A549 (cell line): ENCODE data around the gene POMT2. TPM values are rescaled to one million over a fixed set of nuclear protein-coding genes. Genes with fewer than 3 reads are reported as not detected.

Experiments
- ATAC-seq, 2 experiments: fragments of 200-7000 bp in 1 of 2; fragments of >200 bp in 1 of 2; cut with Nextera tagmentation in 1 of 2; cut with Tn5 transposase in 1 of 2; 3 replicates each; pipeline versions ENCODE4 v1.8.0 to v1.9.1; 2018 to 2020; ENCODE audit warnings: mild to moderate bottlenecking in 1 of 2, moderate library complexity in 1 of 2
- CTCF ChIA-PET: fragments of 300-600 bp; sonication (Branson Sonifier 250); formaldehyde crosslinking; extraction: SDS; loops from one replicate; lab custom pipeline; 2021; ENCODE audit warnings: antibody characterized with exemption, inconsistent platforms; lab: Yijun Ruan, JAX
- POLR2A ChIA-PET: fragments of 350-600 bp; formaldehyde crosslinking; extraction: SDS; loops from one replicate; lab custom pipeline; 2021; ENCODE audit warnings: antibody characterized with exemption, inconsistent platforms; lab: Yijun Ruan, JAX
- DNase-seq, 2 experiments: peaks; one replicate each; pipeline versions ENCODE4 v3.0.0 to v3.0.0-alpha.2; 2011 to 2016; ENCODE audit warnings: low read depth in 1 of 2, low spot score in 1 of 2
- FAIRE-seq: peaks from 2 replicates; lab custom pipeline; 2011; peaks lifted over from hg19 to GRCh38; lab: Jason Lieb, UNC
- H3K27ac ChIP-seq, 2 experiments: fragments of >200 bp; sonication (Bioruptor Twin); formaldehyde crosslinking; 3 replicates each; pipeline ENCODE4 v1.5.1; 2016 to 2017
- H3K4me1 ChIP-seq: fragments of >200 bp; sonication (Bioruptor Twin); formaldehyde crosslinking; 3 replicates; pipeline ENCODE4 v1.6.1; 2016
- H3K4me2 ChIP-seq: fragments of >200 bp; sonication (Bioruptor Twin); formaldehyde crosslinking; 3 replicates; pipeline ENCODE4 v1.6.1; 2016
- H3K4me3 ChIP-seq: fragments of >200 bp; sonication (Bioruptor Twin); formaldehyde crosslinking; 3 replicates; pipeline ENCODE4 v1.5.1; 2016
- H3K9me3 ChIP-seq: fragments of >200 bp; sonication (Bioruptor Twin); formaldehyde crosslinking; 3 replicates; pipeline ENCODE4 v1.6.1; 2016
- CBX8 ChIP-seq: fragments of 200-600 bp; sonication (generic); IDR thresholded peaks from 2 replicates; pipeline ENCODE4 v1.6.1; 2016
- E2F6 ChIP-seq: IDR thresholded peaks from 2 replicates; pipeline ENCODE4 v1.6.1; 2012; ENCODE audit warnings: low read depth, borderline replicate concordance
- EP300 ChIP-seq, 2 experiments: fragments of >200 bp; sonication (Bioruptor Twin); formaldehyde crosslinking; IDR thresholded peaks; 2 replicates in 1 of 2; 3 replicates in 1 of 2; pipeline ENCODE4 v1.6.1; 2016 to 2017
- FOSB ChIP-seq: fragments of 250-450 bp; sonication (Bioruptor Pico); IDR thresholded peaks from 2 replicates; pipeline ENCODE4 v1.5.0; 2020; ENCODE audit warnings: mild to moderate bottlenecking, moderate library complexity
- FOXS1 ChIP-seq: fragments of 250-450 bp; sonication (Bioruptor Pico); IDR thresholded peaks from 2 replicates; pipeline ENCODE4 v1.5.0; 2020; ENCODE audit warnings: mild to moderate bottlenecking, moderate library complexity
- HES2 ChIP-seq: fragments of >200 bp; sonication (Bioruptor Twin); formaldehyde crosslinking; IDR thresholded peaks from 2 replicates; pipeline ENCODE4 v1.6.1; 2016
- HEYL ChIP-seq: fragments of 250-450 bp; sonication (Bioruptor Pico); IDR thresholded peaks from 2 replicates; pipeline ENCODE4 v1.8.0; 2021; ENCODE audit warnings: mild to moderate bottlenecking, moderate library complexity
- HOXB5 ChIP-seq: fragments of 250-450 bp; sonication (Bioruptor Pico); IDR thresholded peaks from 2 replicates; pipeline ENCODE4 v1.5.0; 2020; ENCODE audit warnings: mild to moderate bottlenecking, moderate library complexity
- JUN ChIP-seq, 2 experiments: fragments of >200 bp; sonication (Bioruptor Twin); formaldehyde crosslinking; IDR thresholded peaks; 2 replicates in 1 of 2; 3 replicates in 1 of 2; pipeline ENCODE4 v1.6.1; 2016 to 2017
- NFE2L2 ChIP-seq: fragments of 150-350 bp; conservative IDR thresholded peaks from 2 replicates; pipeline ENCODE4 v1.6.1; 2014; ENCODE audit warnings: low read length
- PHF8 ChIP-seq: fragments of 200-600 bp; sonication (generic); IDR thresholded peaks from 2 replicates; pipeline ENCODE4 v1.6.1; 2016; ENCODE audit warnings: low read depth, mild to moderate bottlenecking, antibody characterized with exemption, moderate library complexity, borderline replicate concordance
- POLR2A ChIP-seq: IDR thresholded peaks from 2 replicates; pipeline ENCODE4 v1.6.1; 2012; ENCODE audit warnings: mild to moderate bottlenecking, low read length
- RCOR1 ChIP-seq: fragments of 150-350 bp; IDR thresholded peaks from 2 replicates; pipeline ENCODE4 v1.6.1; 2014; ENCODE audit warnings: antibody characterized with exemption, low read length, low read depth
- RFX5 ChIP-seq: fragments of 450-650 bp; IDR thresholded peaks from 2 replicates; pipeline ENCODE4 v1.7.1; 2014; ENCODE audit warnings: antibody characterized with exemption, mild to moderate bottlenecking, moderate library complexity
- SMC3 ChIP-seq: fragments of >200 bp; sonication (Bioruptor Twin); formaldehyde crosslinking; IDR thresholded peaks from 3 replicates; pipeline ENCODE4 v1.6.1; 2018; ENCODE audit warnings: inconsistent platforms
- USF2 ChIP-seq: fragments of 450-650 bp; IDR thresholded peaks from 2 replicates; pipeline ENCODE4 v1.6.1; 2014; ENCODE audit warnings: antibody characterized with exemption
- ZC3H11A ChIP-seq: fragments of 450-650 bp; IDR thresholded peaks from 2 replicates; pipeline ENCODE4 v1.6.1; 2014; ENCODE audit warnings: antibody characterized with exemption, mild to moderate bottlenecking
- ZFP36 ChIP-seq: fragments of 450-650 bp; IDR thresholded peaks from 2 replicates; pipeline ENCODE4 v1.6.1; 2014; ENCODE audit warnings: borderline replicate concordance; ENCODE audit not compliant: partially characterized antibody
- ZNF302 ChIP-seq: fragments of 250-450 bp; sonication (Bioruptor Pico); IDR thresholded peaks from 2 replicates; pipeline ENCODE4 v1.9.0; 2021; ENCODE audit warnings: inconsistent platforms, mild to moderate bottlenecking, moderate library complexity
- WGBS: methylation state at CpG from one replicate; pipeline ENCODE4 v1.1.6; 2017; ENCODE audit errors: missing lambda C conversion rate; 5-methylcytosine and 5-hydroxymethylcytosine counted together
- polyA plus RNA-seq, 4 experiments: library from polyadenylated mRNA; depleted of rRNA in 3 of 4; stranded (reverse); fragments of >200 nt; fragmentation: RNase III in 1 of 4; extraction: RNeasy Plus Mini Kit Qiagen cat#74134 plus additional on column Dnase treatment in 1 of 4; gene quantifications; 2 replicates in 3 of 4; 3 replicates in 1 of 4; pipeline ENCODE4 v1.2.3, GENCODE V29; 2011 to 2017
- TF ChIP-seq, protein P1 (sequence below): IDR thresholded peaks from 2 replicates; pipeline ENCODE4 v1.6.1; 2012

The POMT2 gene
- polyA plus RNA-seq, 2 of the 4 experiments (the other 2 are of a cell fraction) = 27.1 to 38.7 TPM

DNA sequence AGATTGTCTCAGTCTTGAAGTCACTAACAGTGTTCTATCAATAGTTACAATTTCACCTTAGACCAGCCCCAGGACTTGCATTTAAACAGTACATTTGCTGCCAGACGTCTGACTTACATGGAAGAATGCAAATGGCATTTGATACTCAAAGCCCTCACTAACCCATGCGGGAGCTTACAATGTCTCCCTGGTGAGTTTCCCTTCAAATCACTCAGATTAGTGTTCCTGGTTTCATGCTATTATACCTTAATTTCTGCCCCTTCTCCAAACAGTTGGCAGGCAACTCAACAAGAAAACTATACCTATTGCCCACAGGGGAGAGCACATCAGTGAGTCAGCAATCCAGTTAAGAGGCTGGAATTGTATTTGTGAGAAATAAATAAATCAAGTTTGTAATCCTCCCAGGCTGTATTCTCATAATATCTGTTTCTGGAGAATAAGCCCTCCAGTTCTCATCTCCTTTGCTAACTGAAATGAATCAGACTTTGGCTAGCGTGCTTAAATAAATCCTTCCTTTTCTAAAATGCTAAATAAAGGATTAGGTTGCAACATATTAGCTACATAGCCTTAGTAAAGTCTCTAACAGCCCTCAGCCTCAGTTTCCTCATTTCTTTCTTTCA lies 23.8 kb upstream of the POMT2 start:
- 91% methylated on average over 3 of the region's 3 CpGs for WGBS
- DNase-seq = no peak
- H3K4me1 ChIP-seq = peaks cover 6% of the 10 kb centered on the region; the same call in 1 of the 3 replicates
- TF ChIP-seq RCOR1 (no peak), HES2 (no peak), ZNF302 (CRISPR knock-in tag) (no peak)
- TF ChIP-seq, all 56 proteins: peak for 0
- no peak for FAIRE-seq
- POLR2A ChIA-PET = no interaction called here
- CTCF ChIA-PET = interaction anchor here (1.1 to 1.6 kb wide), 2 partner anchors 22 to 43 kb away, joined by 3 to 4 read pairs; no protein-coding TSS in a partner anchor
- Histone ChIP-seq H3K4me2 (no peak overlapping the region), H3K4me3 (no peak overlapping the region), H3K27ac (no peak overlapping the region), H3K9me3 (no peaks in the 10 kb centered on the region)
- no peak for ATAC-seq

DNA sequence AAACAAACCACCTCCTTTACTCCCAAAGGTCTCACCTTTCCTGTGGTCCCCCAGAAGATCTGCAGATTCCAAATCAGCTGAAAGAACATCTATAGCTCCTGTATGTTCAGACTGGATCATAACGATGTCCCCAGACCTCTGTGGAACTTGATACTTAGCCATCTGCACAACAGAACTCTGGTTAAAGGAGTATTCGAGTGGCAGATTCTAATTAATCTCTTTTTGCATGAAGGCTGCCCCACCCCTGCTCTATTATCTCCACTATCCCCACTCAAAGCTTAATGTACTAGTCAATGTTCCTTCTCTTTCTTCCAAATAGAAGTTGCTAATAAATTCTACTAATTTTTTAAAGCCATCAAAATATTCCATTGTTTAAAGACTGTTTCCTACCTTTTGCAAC lies 23.0 kb upstream of the POMT2 start:
- FAIRE-seq (no peak), DNase-seq (no peak), ATAC-seq (no peak)
- Histone ChIP-seq H3K4me3 (no peak overlapping the region), H3K27ac (no peak overlapping the region), H3K4me1 (peaks cover 15% of the 10 kb centered on the region; the same call in 2 of the 3 replicates), H3K9me3 (no peaks in the 10 kb centered on the region), H3K4me2 (no peak overlapping the region)
- WGBS = 91% methylated on average over 2 of the region's 2 CpGs
- ChIA-PET POLR2A (interaction anchor here (0.6 kb wide), 1 partner anchor 22 kb away, joined by 3 read pairs; no protein-coding TSS in a partner anchor), CTCF (interaction anchor here (1.2 to 1.6 kb wide), 2 partner anchors 21 to 219 kb away, joined by 4 read pairs; no protein-coding TSS in a partner anchor)
- no peak for TF ChIP-seq USF2
- no peak for TF ChIP-seq HES2
- no peak for TF ChIP-seq PHF8

- TF ChIP-seq, protein P1, sequence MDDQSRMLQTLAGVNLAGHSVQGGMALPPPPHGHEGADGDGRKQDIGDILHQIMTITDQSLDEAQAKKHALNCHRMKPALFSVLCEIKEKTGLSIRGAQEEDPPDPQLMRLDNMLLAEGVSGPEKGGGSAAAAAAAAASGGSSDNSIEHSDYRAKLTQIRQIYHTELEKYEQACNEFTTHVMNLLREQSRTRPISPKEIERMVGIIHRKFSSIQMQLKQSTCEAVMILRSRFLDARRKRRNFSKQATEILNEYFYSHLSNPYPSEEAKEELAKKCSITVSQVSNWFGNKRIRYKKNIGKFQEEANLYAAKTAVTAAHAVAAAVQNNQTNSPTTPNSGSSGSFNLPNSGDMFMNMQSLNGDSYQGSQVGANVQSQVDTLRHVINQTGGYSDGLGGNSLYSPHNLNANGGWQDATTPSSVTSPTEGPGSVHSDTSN = no peak
- no peak for FAIRE-seq
- Histone ChIP-seq H3K9me3 (no peaks in the 10 kb centered on the region), H3K4me2 (no peak overlapping the region), H3K27ac (no peak overlapping the region), H3K4me1 (peaks cover 15% of the 10 kb centered on the region; the same call in 2 of the 3 replicates), H3K4me3 (no peak overlapping the region)
- CTCF ChIA-PET = interaction anchor here (1.2 kb wide), 1 partner anchor 219 kb away, joined by 4 read pairs; no protein-coding TSS in a partner anchor
- WGBS = 84% methylated on average over 10 of the region's 10 CpGs
- POLR2A ChIA-PET = no interaction called here
- DNase-seq = no peak
- ATAC-seq = no peak
Observed at GRCh38 chr14:77342726-77343397, 22.2 kb upstream of the POMT2 start.

DNA sequence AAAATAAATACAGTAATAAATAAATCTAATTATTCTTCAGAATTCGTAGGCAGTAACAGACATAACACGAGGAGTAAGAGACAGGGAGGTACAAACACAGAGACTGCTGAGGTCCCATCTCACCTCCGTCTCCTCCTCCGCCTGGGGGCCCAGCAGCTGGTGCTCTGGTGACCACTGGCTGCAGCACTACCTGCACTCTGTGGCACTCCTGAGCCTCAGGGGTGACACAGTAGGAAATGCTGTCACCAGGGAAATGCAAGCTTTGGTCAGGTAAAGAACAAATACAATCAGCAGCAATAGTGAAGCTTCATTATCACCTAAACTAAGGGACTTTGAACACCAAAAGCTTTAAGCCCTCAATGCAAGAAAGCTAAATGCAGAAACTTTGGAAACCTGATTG lies 19.7 kb upstream of the POMT2 start:
- no peak overlapping the region for H3K4me3 ChIP-seq
- H3K4me2 ChIP-seq = no peak overlapping the region
- H3K4me1 ChIP-seq = peaks cover 15% of the 10 kb centered on the region; the same call in 2 of the 3 replicates
- no peak for FAIRE-seq
- TF ChIP-seq HOXB5 (CRISPR knock-in tag) (no peak), POLR2A (no peak), HEYL (CRISPR knock-in tag) (no peak), ZC3H11A (no peak), CBX8 (no peak), NFE2L2 (no peak), ZFP36 (no peak), RFX5 (no peak), SMC3 (no peak), E2F6 (no peak), EP300 (IDR thresholded peaks at IDR 0.05) (no peak), JUN (IDR thresholded peaks at IDR 0.05) (no peak), FOSB (CRISPR knock-in tag) (no peak), FOXS1 (no peak)
- TF ChIP-seq, protein P1 = no peak
- DNase-seq = no peak
- no peak overlapping the region for H3K27ac ChIP-seq
- 91% methylated on average over 4 of the region's 4 CpGs for WGBS
- ChIA-PET CTCF (interaction anchor here (1.9 to 2.0 kb wide), 2 partner anchors 24 to 40 kb away, joined by 4 to 6 read pairs; no protein-coding TSS in a partner anchor), POLR2A (no interaction called here)
- H3K9me3 ChIP-seq = no peaks in the 10 kb centered on the region
- no peak for ATAC-seq
